Measurements from ENCODE around the gene GPALPP1.
"Not testable (repeated sequence)": the region's sequence is repeated elsewhere in the genome, so short reads cannot be mapped to it uniquely, and the experiment has no call there.

Gene GPALPP1

DNA sequence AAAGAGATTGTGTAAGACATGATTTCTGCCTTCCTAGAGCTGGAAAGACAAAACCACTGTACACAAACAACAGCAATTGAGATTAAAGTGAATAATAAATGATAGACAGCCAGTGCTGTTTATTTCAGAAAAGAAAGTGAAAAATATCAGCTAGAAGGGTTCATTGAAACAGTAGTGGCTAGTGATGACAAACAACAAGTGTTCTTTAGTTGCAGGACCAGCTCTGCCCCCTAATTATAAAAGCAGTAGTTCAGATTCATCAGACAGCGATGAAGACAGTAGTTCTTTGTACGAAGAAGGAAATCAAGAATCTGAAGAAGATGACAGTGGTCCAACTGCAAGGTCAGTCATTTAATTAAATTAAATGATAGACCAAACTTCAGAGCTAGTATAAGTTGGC lies 14.8 kb downstream of the GPALPP1 start:
- no peak overlapping the region for H2AFZ ChIP-seq (ENCODE audit: low read length, unreplicated experiment)
- H3K27me3 ChIP-seq (ENCODE audit: insufficient read depth, low read length), result no peaks in the 10 kb centered on the region
- H3K79me2 ChIP-seq (ENCODE audit: control insufficient read depth, insufficient read depth, low read length, unreplicated experiment), result no peaks in the 10 kb centered on the region
- no peak overlapping the region for H3K27ac ChIP-seq (ENCODE audit: low read depth, low read length)
- no peak overlapping the region for H3K4me3 ChIP-seq (ENCODE audit: low read depth, low read length)
- no peaks in the 10 kb centered on the region for H3K4me1 ChIP-seq (ENCODE audit: control insufficient read depth, insufficient read depth, low read length, unreplicated experiment)
- H3K36me3 ChIP-seq (ENCODE audit: insufficient read depth, low read length), result 0 out of 2 replicates have a peak, but pooled peaks cover 5% of the 10 kb centered on the region

DNA sequence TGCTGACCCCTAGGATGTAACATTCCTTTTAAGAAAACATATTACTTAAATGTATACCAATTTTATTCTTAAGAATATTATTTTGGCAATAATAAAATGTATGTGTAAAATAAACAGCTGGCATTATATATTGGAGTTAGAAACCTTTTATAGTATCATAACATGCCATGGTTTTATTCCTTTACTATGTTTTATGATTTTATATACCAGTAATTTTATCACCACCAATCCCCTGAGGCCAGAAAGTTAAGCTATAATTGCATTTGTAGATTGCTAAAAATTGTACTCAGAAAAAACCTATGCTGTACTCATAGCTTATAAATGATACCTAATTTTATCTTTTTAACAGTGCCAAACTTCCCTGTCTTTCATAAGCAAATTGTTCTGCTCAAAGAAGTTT lies 17.9 kb downstream of the GPALPP1 start:
- H3K79me2 ChIP-seq (ENCODE audit: control insufficient read depth, insufficient read depth, low read length, unreplicated experiment), result no peaks in the 10 kb centered on the region
- peaks cover 17% of the 10 kb centered on the region; the same call in 1 of the 2 replicates for H3K36me3 ChIP-seq (ENCODE audit: insufficient read depth, low read length)
- no peaks in the 10 kb centered on the region for H3K27me3 ChIP-seq (ENCODE audit: insufficient read depth, low read length)
- H3K4me3 ChIP-seq (ENCODE audit: low read depth, low read length), result no peak overlapping the region
- no peaks in the 10 kb centered on the region for H3K4me1 ChIP-seq (ENCODE audit: control insufficient read depth, insufficient read depth, low read length, unreplicated experiment)
- H3K27ac ChIP-seq (ENCODE audit: low read depth, low read length), result no peak overlapping the region
- H2AFZ ChIP-seq (ENCODE audit: low read length, unreplicated experiment), result no peak overlapping the region

DNA sequence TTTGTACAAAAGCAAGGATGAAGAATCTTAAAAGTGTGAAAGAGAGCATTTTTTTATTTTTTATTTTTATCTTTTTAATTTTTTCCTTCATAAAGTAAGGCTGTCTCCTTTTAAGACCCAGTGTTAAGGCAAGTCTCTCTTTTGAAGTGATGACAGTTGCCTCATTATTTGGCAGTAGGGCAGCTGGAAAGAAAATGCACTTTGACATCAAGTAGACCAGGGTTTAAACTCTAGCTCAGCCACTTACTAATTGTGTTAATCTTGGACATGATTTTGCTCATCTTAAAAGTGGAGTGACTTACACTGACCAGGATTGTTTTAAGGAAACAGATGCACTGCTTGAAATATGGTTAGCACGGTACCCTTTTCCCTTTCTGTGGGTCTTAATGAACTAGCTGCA lies 18.5 kb downstream of the GPALPP1 start:
- no peak overlapping the region for H2AFZ ChIP-seq (ENCODE audit: low read length, unreplicated experiment)
- no peaks in the 10 kb centered on the region for H3K79me2 ChIP-seq (ENCODE audit: control insufficient read depth, insufficient read depth, low read length, unreplicated experiment)
- peaks cover 17% of the 10 kb centered on the region; the same call in 1 of the 2 replicates for H3K36me3 ChIP-seq (ENCODE audit: insufficient read depth, low read length)
- no peaks in the 10 kb centered on the region for H3K4me1 ChIP-seq (ENCODE audit: control insufficient read depth, insufficient read depth, low read length, unreplicated experiment)
- no peak overlapping the region for H3K27ac ChIP-seq (ENCODE audit: low read depth, low read length)
- no peak overlapping the region for H3K4me3 ChIP-seq (ENCODE audit: low read depth, low read length)
- no peaks in the 10 kb centered on the region for H3K27me3 ChIP-seq (ENCODE audit: insufficient read depth, low read length)

- Histone ChIP-seq H3K4me1 (ENCODE audit: control insufficient read depth, insufficient read depth, low read length, unreplicated experiment) (no peaks in the 10 kb centered on the region), H3K27ac (ENCODE audit: low read depth, low read length) (no peak overlapping the region)
Observed at GRCh38 chr13:45011198-45011597, 21.9 kb downstream of the GPALPP1 start.

GRCh38 chr13:45015300-45015699 lies 26.0 kb downstream of the GPALPP1 start:
- H3K4me1 ChIP-seq (ENCODE audit: control insufficient read depth, insufficient read depth, low read length, unreplicated experiment), result no peaks in the 10 kb centered on the region
- H3K36me3 ChIP-seq (ENCODE audit: insufficient read depth, low read length), result peaks cover 3% of the 10 kb centered on the region
- no peaks in the 10 kb centered on the region for H3K27me3 ChIP-seq (ENCODE audit: insufficient read depth, low read length)
- no peak overlapping the region for H2AFZ ChIP-seq (ENCODE audit: low read length, unreplicated experiment)
- no peaks in the 10 kb centered on the region for H3K79me2 ChIP-seq (ENCODE audit: control insufficient read depth, insufficient read depth, low read length, unreplicated experiment)
- no peak overlapping the region for H3K4me3 ChIP-seq (ENCODE audit: low read depth, low read length)
- H3K27ac ChIP-seq (ENCODE audit: low read depth, low read length), result no peak overlapping the region

More at GRCh38 chr13:45011198-45011597, 21.9 kb downstream of the GPALPP1 start:
- H2AFZ ChIP-seq (ENCODE audit: low read length, unreplicated experiment), result no peak overlapping the region
- no peaks in the 10 kb centered on the region for H3K79me2 ChIP-seq (ENCODE audit: control insufficient read depth, insufficient read depth, low read length, unreplicated experiment)
- H3K4me3 ChIP-seq (ENCODE audit: low read depth, low read length), result no peak overlapping the region
- H3K36me3 ChIP-seq (ENCODE audit: insufficient read depth, low read length), result peaks cover 17% of the 10 kb centered on the region; the same call in 1 of the 2 replicates
- H3K27me3 ChIP-seq (ENCODE audit: insufficient read depth, low read length), result no peaks in the 10 kb centered on the region

DNA sequence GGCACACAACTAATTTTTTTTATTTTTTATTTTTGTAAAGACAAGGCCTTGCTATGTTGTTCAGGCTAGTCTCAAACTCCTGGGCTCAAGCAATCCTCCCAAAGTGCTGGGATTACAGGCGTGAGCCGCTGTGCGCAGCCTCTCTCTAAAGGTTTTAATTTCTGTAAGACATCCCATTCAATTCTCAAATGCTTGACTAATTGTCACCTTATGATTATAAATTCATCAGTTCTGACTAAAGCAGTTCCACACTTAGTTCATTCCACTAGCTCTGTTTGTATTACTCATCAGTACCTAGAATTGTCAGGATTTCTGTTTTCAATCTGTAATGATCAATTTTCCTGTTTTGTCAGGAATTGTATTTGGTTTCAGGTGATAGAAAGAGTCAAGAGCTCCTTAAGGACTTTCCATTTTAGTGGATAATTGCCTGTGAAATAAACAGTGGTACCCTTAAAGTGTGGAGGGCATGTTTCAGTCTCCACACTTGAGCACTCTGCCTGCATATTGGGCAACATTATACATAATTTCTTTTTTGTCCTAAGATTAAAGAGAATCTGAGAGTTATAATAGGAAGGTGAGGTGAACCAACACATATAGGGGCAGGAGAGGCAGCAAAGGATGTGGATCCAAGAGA lies 27.6 kb downstream of the GPALPP1 start:
- no peak overlapping the region for H3K4me3 ChIP-seq (ENCODE audit: low read depth, low read length)
- no peaks in the 10 kb centered on the region for H3K79me2 ChIP-seq (ENCODE audit: control insufficient read depth, insufficient read depth, low read length, unreplicated experiment)
- no peaks in the 10 kb centered on the region for H3K4me1 ChIP-seq (ENCODE audit: control insufficient read depth, insufficient read depth, low read length, unreplicated experiment)
- H3K36me3 ChIP-seq (ENCODE audit: insufficient read depth, low read length), result peaks cover 15% of the 10 kb centered on the region
- no peaks in the 10 kb centered on the region for H3K27me3 ChIP-seq (ENCODE audit: insufficient read depth, low read length)
- H2AFZ ChIP-seq (ENCODE audit: low read length, unreplicated experiment), result no peak overlapping the region
- H3K27ac ChIP-seq (ENCODE audit: low read depth, low read length), result no peak overlapping the region

- not testable (repeated sequence) for H3K27ac ChIP-seq (ENCODE audit: low read depth, low read length); H3K4me3 ChIP-seq (ENCODE audit: low read depth, low read length); H3K4me1 ChIP-seq (ENCODE audit: control insufficient read depth, insufficient read depth, low read length, unreplicated experiment); H3K79me2 ChIP-seq (ENCODE audit: control insufficient read depth, insufficient read depth, low read length, unreplicated experiment); H2AFZ ChIP-seq (ENCODE audit: low read length, unreplicated experiment); H3K27me3 ChIP-seq (ENCODE audit: insufficient read depth, low read length)
- peaks cover 17% of the 10 kb centered on the region for H3K36me3 ChIP-seq (ENCODE audit: insufficient read depth, low read length)
Observed at GRCh38 chr13:45019981-45020380, 30.6 kb downstream of the GPALPP1 start.

GRCh38 chr13:45021250-45021649 lies 31.9 kb downstream of the GPALPP1 start:
- Histone ChIP-seq H3K79me2 (ENCODE audit: control insufficient read depth, insufficient read depth, low read length, unreplicated experiment) (no peaks in the 10 kb centered on the region), H3K4me3 (ENCODE audit: low read depth, low read length) (no peak overlapping the region), H3K27ac (ENCODE audit: low read depth, low read length) (no peak overlapping the region), H3K4me1 (ENCODE audit: control insufficient read depth, insufficient read depth, low read length, unreplicated experiment) (no peaks in the 10 kb centered on the region), H3K27me3 (ENCODE audit: insufficient read depth, low read length) (no peaks in the 10 kb centered on the region), H2AFZ (ENCODE audit: low read length, unreplicated experiment) (no peak overlapping the region), H3K36me3 (ENCODE audit: insufficient read depth, low read length) (peaks cover 17% of the 10 kb centered on the region)

DNA sequence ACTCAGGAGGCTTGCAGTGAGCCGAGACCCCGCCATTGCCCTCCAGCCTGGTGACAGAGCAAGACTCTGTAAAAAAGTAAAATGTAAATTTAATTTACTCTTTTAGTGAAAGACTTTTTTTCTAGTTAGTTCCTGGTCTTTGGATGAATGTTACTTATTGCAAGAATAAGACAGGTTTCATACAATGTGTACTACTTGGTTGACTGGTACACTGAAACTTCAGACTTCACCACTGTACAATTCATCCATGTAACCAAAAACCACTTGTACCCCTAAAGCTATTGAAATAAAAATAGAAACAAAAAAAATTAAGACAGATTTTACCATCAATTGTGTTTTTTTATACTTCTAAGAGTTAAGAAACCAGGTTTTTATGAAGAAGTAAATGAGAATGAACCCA lies 35.5 kb downstream of the GPALPP1 start:
- Histone ChIP-seq H3K79me2 (ENCODE audit: control insufficient read depth, insufficient read depth, low read length, unreplicated experiment) (no peaks in the 10 kb centered on the region), H3K4me1 (ENCODE audit: control insufficient read depth, insufficient read depth, low read length, unreplicated experiment) (no peaks in the 10 kb centered on the region), H3K36me3 (ENCODE audit: insufficient read depth, low read length) (peaks cover 16% of the 10 kb centered on the region), H3K27ac (ENCODE audit: low read depth, low read length) (no peak overlapping the region), H2AFZ (ENCODE audit: low read length, unreplicated experiment) (no peak overlapping the region), H3K4me3 (ENCODE audit: low read depth, low read length) (no peak overlapping the region), H3K27me3 (ENCODE audit: insufficient read depth, low read length) (no peaks in the 10 kb centered on the region)

- H3K4me3 ChIP-seq (ENCODE audit: low read depth, low read length), result no peak overlapping the region
- no peaks in the 10 kb centered on the region; the same call in 1 of the 2 replicates for H3K36me3 ChIP-seq (ENCODE audit: insufficient read depth, low read length)
- no peaks in the 10 kb centered on the region for H3K79me2 ChIP-seq (ENCODE audit: control insufficient read depth, insufficient read depth, low read length, unreplicated experiment)
- no peak overlapping the region for H2AFZ ChIP-seq (ENCODE audit: low read length, unreplicated experiment)
- H3K4me1 ChIP-seq (ENCODE audit: control insufficient read depth, insufficient read depth, low read length, unreplicated experiment), result no peaks in the 10 kb centered on the region
- H3K27me3 ChIP-seq (ENCODE audit: insufficient read depth, low read length), result no peaks in the 10 kb centered on the region
- no peak overlapping the region for H3K27ac ChIP-seq (ENCODE audit: low read depth, low read length)
Observed at GRCh38 chr13:45034342-45034741, 45.0 kb downstream of the GPALPP1 start.

DNA sequence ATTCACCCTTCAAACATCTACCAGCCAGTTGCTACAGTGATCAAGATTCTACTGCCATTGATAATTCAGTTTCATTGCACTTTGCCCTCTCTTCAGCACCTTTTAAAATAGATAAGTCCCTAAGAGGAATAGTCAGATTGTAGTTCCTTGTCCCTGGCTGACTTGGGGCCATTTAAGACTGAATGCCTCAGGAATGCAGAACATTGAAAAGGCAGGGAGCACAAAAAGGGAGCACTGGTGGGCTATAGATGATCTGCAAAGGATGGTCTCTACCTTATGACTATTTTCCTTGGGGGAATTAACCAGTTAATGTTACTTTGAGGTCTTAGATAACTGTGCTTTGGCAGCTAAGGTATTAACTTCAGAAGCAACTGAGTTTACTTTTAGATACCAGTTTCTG lies 46.9 kb downstream of the GPALPP1 start:
- Histone ChIP-seq H3K36me3 (ENCODE audit: insufficient read depth, low read length) (no peaks in the 10 kb centered on the region; the same call in 1 of the 2 replicates), H2AFZ (ENCODE audit: low read length, unreplicated experiment) (no peak overlapping the region), H3K4me1 (ENCODE audit: control insufficient read depth, insufficient read depth, low read length, unreplicated experiment) (peaks cover 7% of the 10 kb centered on the region), H3K27me3 (ENCODE audit: insufficient read depth, low read length) (no peaks in the 10 kb centered on the region), H3K27ac (ENCODE audit: low read depth, low read length) (no peak overlapping the region), H3K4me3 (ENCODE audit: low read depth, low read length) (no peak overlapping the region), H3K79me2 (ENCODE audit: control insufficient read depth, insufficient read depth, low read length, unreplicated experiment) (no peaks in the 10 kb centered on the region)
